IPS-20b (cell line): ENCODE data around the gene CDH13.

ENCODE experiments used
- H3K27ac ChIP-seq: one replicate; pipeline ENCODE4 v1.5.1; 2013; ENCODE audit warnings: low read length
- H3K27me3 ChIP-seq: 2 replicates; pipeline ENCODE4 v1.6.1; 2013; ENCODE audit warnings: mild to moderate bottlenecking, low read length, inconsistent platforms; ENCODE audit not compliant: insufficient read depth
- H3K36me3 ChIP-seq: 2 replicates; pipeline ENCODE4 v1.6.1; 2013; ENCODE audit warnings: low read depth, mild to moderate bottlenecking, inconsistent platforms, low read length, moderate library complexity; ENCODE audit not compliant: insufficient read depth
- H3K4me1 ChIP-seq: 2 replicates; pipeline ENCODE4 v1.6.1; 2013; ENCODE audit warnings: mild to moderate bottlenecking, control low read depth, inconsistent platforms, low read length, moderate library complexity; ENCODE audit not compliant: insufficient read depth
- H3K4me3 ChIP-seq: 2 replicates; pipeline ENCODE4 v1.5.1; 2013; ENCODE audit warnings: mild to moderate bottlenecking, low read length, inconsistent platforms
- H3K9ac ChIP-seq: 2 replicates; pipeline ENCODE4 v1.6.1; 2013; ENCODE audit warnings: low read depth, mild to moderate bottlenecking, inconsistent platforms, low read length, moderate library complexity
- H3K9me3 ChIP-seq: 2 replicates; pipeline ENCODE4 v1.6.1; 2013; ENCODE audit warnings: mild to moderate bottlenecking, low read depth, low read length, inconsistent platforms; ENCODE audit not compliant: insufficient read depth

Gene CDH13

GRCh38 chr16:82882982-82883835, 256.4 kb downstream of the CDH13 start:
- H3K27me3 ChIP-seq, result no peaks in the 10 kb centered on the region
- no peak overlapping the region for H3K4me3 ChIP-seq
- no peaks in the 10 kb centered on the region for H3K36me3 ChIP-seq
- no peaks in the 10 kb centered on the region for H3K9me3 ChIP-seq
- 0 out of 2 replicates have a peak, but pooled peaks cover 3% of the 10 kb centered on the region for H3K4me1 ChIP-seq
- no peak overlapping the region for H3K27ac ChIP-seq
- H3K9ac ChIP-seq, result no peak overlapping the region

DNA sequence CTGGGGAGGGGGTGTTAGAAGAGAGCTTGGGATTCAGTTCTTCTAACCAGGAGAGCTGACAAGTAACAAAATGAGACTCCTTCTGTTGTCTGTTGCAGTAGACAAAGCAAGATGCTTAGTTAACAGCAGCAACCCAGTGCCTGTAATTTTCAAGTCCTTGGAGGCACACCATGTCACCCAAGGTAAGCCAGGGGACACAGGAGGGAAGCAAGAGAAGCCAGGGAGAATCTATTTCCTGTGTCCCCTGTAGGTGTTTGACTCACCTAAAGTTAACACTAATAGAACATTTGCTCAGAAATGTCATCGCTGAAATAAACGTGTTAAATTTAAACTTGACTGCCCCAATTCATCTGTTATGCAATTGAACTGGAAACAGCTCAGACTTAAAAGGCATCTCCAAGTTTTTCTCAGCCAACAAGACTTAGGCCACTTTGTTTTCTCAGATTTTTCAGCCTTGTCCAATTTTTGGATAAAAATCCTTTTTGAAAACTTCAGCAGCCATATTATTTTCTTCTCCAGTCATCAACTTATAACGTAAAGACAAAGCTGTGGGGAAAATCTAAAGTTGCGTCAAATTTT, 257.6 kb downstream of the CDH13 start:
- Histone ChIP-seq H3K9ac (no peak overlapping the region), H3K27me3 (no peaks in the 10 kb centered on the region), H3K36me3 (no peaks in the 10 kb centered on the region), H3K9me3 (no peaks in the 10 kb centered on the region), H3K4me3 (no peak overlapping the region), H3K27ac (no peak overlapping the region), H3K4me1 (0 out of 2 replicates have a peak, but pooled peaks cover 3% of the 10 kb centered on the region)

GRCh38 chr16:82886146-82886545, 259.4 kb downstream of the CDH13 start:
- H3K27ac ChIP-seq, result no peak overlapping the region
- H3K9ac ChIP-seq, result no peak overlapping the region
- no peak overlapping the region for H3K4me3 ChIP-seq
- 0 out of 2 replicates have a peak, but pooled peaks cover 3% of the 10 kb centered on the region for H3K4me1 ChIP-seq
- H3K27me3 ChIP-seq, result no peaks in the 10 kb centered on the region
- no peaks in the 10 kb centered on the region for H3K36me3 ChIP-seq
- H3K9me3 ChIP-seq, result no peaks in the 10 kb centered on the region

DNA sequence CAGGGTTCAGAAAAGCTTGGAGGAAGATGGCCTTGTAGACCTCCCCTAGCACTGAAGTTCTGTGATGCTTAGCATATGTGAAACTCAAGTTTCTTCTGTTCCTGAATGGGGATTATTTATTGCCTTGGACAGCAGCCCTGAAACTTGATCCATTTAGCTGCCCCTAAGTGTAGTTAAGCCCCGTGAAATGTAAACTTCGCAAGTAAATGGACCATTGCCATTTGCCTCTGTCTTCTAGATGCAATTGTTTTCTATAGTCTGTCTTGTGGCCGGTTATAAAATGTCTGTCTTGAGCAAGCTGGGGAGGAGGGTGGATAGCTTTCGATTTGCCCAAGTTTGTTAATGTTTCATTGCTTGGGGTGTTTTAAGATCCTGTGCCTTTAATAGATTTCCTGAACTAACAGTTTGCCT, 261.8 kb downstream of the CDH13 start:
- H3K4me1 ChIP-seq, result 0 out of 2 replicates have a peak, but pooled peaks cover 3% of the 10 kb centered on the region
- H3K36me3 ChIP-seq, result no peaks in the 10 kb centered on the region
- no peak overlapping the region for H3K9ac ChIP-seq
- no peak overlapping the region for H3K4me3 ChIP-seq
- H3K27me3 ChIP-seq, result no peaks in the 10 kb centered on the region
- no peaks in the 10 kb centered on the region for H3K9me3 ChIP-seq
- H3K27ac ChIP-seq, result no peak overlapping the region

- no peaks in the 10 kb centered on the region for H3K36me3 ChIP-seq
- H3K27ac ChIP-seq, result no peak overlapping the region
- H3K9ac ChIP-seq, result no peak overlapping the region
- 0 out of 2 replicates have a peak, but pooled peaks cover 3% of the 10 kb centered on the region for H3K4me1 ChIP-seq
- no peaks in the 10 kb centered on the region for H3K27me3 ChIP-seq
- no peaks in the 10 kb centered on the region for H3K9me3 ChIP-seq
- H3K4me3 ChIP-seq, result no peak overlapping the region
Observed at GRCh38 chr16:82891424-82891823, 264.7 kb downstream of the CDH13 start.

DNA sequence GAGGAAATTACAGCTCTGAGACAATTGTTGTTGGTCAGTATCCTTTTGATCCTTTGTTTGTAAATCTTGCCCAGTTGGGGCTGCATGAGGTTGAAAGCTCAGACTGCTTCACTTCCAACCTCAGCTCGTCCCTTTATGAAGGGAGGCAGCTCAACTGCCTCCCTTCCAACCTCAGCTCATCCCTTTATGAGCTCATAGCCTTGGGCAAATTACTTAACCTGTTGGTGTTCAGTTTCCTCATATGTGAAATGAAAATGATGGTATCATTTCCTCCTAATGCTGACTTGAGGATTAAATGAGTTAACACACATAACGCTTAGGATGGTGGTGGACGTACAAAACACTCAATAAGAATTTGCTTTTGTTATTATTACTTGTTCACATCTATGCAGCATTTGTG, 265.1 kb downstream of the CDH13 start:
- no peaks in the 10 kb centered on the region for H3K36me3 ChIP-seq

DNA sequence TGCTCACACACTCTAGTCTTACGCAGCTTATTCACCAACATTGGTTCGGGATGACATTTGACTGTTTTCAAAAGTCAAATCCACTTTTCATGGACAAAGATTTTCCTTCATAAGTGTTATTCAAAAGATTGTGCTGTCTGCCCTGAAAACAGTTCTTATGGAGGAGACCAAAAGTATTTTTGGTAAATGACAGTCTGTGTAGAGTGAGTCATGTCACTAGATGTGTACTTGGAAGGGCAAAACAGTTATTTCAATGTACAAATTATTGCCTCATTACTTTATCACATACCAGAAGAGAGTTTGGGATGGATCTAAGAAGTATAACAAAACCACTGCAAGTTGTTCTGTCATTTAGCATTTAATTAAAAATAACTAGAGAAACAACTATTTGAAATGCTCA, 265.6 kb downstream of the CDH13 start:
- Histone ChIP-seq H3K9me3 (no peaks in the 10 kb centered on the region), H3K36me3 (no peaks in the 10 kb centered on the region), H3K27ac (no peak overlapping the region), H3K27me3 (no peaks in the 10 kb centered on the region), H3K9ac (no peak overlapping the region), H3K4me1 (no peaks in the 10 kb centered on the region), H3K4me3 (no peak overlapping the region)

More for the DNA sequence above, 265.1 kb downstream of the CDH13 start:
- no peak overlapping the region for H3K27ac ChIP-seq
- H3K9ac ChIP-seq, result no peak overlapping the region
- H3K27me3 ChIP-seq, result no peaks in the 10 kb centered on the region
- H3K4me3 ChIP-seq, result no peak overlapping the region
- H3K4me1 ChIP-seq, result 0 out of 2 replicates have a peak, but pooled peaks cover 3% of the 10 kb centered on the region
- no peaks in the 10 kb centered on the region for H3K9me3 ChIP-seq

- Histone ChIP-seq H3K4me1 (no peaks in the 10 kb centered on the region), H3K9ac (no peak overlapping the region), H3K4me3 (no peak overlapping the region), H3K9me3 (no peaks in the 10 kb centered on the region), H3K27me3 (no peaks in the 10 kb centered on the region), H3K27ac (no peak overlapping the region), H3K36me3 (no peaks in the 10 kb centered on the region)
Observed at GRCh38 chr16:82895843-82896242, 269.1 kb downstream of the CDH13 start.

DNA sequence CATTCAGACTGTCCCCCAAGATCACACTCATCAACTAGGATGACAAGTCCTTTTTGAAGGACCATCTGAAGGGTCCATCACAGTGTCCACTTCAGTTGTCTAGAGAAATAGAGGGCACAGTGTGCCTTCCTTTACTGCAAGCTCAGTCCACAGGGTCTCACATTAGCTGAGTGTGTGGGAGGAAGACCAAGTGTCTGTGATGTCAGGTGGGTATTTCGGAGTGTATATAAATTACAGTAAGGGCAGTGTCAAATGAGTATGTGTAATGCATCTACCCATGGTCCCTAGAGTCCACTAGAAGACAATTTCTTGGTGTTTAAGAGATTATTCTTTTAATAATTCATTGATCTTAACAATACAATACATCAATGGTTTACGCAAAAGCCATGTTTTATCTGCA, 272.2 kb downstream of the CDH13 start:
- Histone ChIP-seq H3K36me3 (no peaks in the 10 kb centered on the region), H3K4me3 (no peak overlapping the region), H3K4me1 (no peaks in the 10 kb centered on the region), H3K27ac (no peak overlapping the region), H3K9me3 (no peaks in the 10 kb centered on the region), H3K9ac (no peak overlapping the region), H3K27me3 (no peaks in the 10 kb centered on the region)

GRCh38 chr16:82899731-82900450, 273.1 kb downstream of the CDH13 start:
- Histone ChIP-seq H3K27me3 (no peaks in the 10 kb centered on the region), H3K36me3 (no peaks in the 10 kb centered on the region), H3K4me1 (no peaks in the 10 kb centered on the region), H3K4me3 (no peak overlapping the region), H3K27ac (no peak overlapping the region), H3K9ac (no peak overlapping the region), H3K9me3 (no peaks in the 10 kb centered on the region)

GRCh38 chr16:82900559-82900958, 273.8 kb downstream of the CDH13 start:
- Histone ChIP-seq H3K36me3 (no peaks in the 10 kb centered on the region), H3K4me1 (no peaks in the 10 kb centered on the region), H3K9me3 (no peaks in the 10 kb centered on the region), H3K9ac (no peak overlapping the region), H3K27me3 (no peaks in the 10 kb centered on the region), H3K4me3 (no peak overlapping the region), H3K27ac (no peak overlapping the region)
